Measurements from ENCODE around the gene USP33.
A peak's percentile ranks its signal among the peaks of the same experiment; 100 is the strongest.
"Not testable (repeated sequence)": the region's sequence is repeated elsewhere in the genome, so short reads cannot be mapped to it uniquely, and the experiment has no call there.

The USP33 gene

GRCh38 chr1:77732090-77732489, 27.6 kb downstream of the USP33 start:
- no peak for DNase-seq

- DNase-seq: no peak
These were observed 33.9 kb downstream of the USP33 start for GRCh38 chr1:77725706-77726105.

GRCh38 chr1:77718181-77718580, 41.5 kb downstream of the USP33 start:
- DNase-seq: no peak

- DNase-seq: no peak
These were observed 43.6 kb downstream of the USP33 start for GRCh38 chr1:77716065-77716464.

DNA sequence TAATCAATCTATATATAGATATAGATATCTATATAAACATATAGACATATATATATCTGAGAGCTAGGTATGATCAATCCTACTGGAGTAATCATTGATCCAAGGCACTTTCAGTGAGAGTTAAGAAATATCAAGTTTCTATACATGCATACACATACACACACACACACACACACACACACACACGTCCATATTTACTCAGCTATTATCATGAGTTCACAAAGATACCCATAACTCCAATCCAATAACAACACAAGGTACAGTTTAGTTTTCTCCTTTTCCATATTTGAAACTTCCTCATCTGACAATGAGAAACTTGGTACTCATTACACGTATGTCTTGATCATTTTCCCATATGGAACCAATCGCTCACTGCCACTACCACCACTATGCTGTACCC, 49.9 kb downstream of the USP33 start:
- DNase-seq: no peak

DNA sequence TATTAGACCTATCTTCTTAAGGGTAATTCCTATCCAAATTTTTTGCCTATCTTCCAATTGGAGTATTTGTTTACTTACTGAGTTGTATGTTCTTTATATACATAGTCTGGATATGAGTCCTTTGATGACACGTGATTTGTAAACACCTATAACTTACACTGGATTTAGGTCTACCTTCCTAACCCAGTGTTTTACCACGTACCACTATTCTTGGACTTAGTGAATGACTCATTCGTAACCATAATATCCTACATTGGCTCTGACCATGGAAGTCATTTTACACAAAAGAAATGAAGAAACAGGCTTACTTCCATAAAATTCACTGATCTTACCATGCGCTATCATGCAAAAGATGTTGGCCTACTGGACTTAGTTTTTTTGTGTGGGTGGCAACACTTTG, 53.3 kb downstream of the USP33 start:
- DNase-seq: no peak

GRCh38 chr1:77704736-77705135, 54.9 kb downstream of the USP33 start:
- DNase-seq: no peak

- not testable (repeated sequence) for DNase-seq
These were observed 60.0 kb downstream of the USP33 start for GRCh38 chr1:77699673-77700072.

DNA sequence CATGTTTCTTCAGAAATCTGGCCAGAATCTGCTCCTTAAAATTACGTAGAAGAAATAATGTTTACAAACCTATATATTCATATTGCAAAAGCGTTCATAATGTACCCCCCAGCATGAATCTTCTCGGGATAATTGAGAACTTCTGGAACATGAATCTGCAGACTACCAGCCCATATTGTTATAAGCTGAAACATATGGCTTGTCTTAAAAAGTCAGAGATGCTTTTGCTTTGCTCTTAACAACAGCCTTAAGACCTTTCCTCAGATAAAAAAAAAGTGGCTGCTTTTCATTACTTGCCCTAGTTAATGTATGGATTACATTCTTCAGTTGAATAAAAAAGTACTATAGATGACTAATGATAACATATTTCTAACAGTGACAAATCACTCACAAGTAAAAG, 62.2 kb downstream of the USP33 start:
- no peak for DNase-seq

- DNase-seq: no peak
These were observed 70.7 kb downstream of the USP33 start for GRCh38 chr1:77688939-77689338.

- no peak for DNase-seq
These were observed 72.1 kb downstream of the USP33 start for GRCh38 chr1:77687519-77687906.

- DNase-seq: no peak
These were observed 72.7 kb downstream of the USP33 start for GRCh38 chr1:77686796-77687518.

- DNase-seq: peak; percentile 57
These were observed 76.2 kb downstream of the USP33 start for GRCh38 chr1:77683160-77684148.

DNA sequence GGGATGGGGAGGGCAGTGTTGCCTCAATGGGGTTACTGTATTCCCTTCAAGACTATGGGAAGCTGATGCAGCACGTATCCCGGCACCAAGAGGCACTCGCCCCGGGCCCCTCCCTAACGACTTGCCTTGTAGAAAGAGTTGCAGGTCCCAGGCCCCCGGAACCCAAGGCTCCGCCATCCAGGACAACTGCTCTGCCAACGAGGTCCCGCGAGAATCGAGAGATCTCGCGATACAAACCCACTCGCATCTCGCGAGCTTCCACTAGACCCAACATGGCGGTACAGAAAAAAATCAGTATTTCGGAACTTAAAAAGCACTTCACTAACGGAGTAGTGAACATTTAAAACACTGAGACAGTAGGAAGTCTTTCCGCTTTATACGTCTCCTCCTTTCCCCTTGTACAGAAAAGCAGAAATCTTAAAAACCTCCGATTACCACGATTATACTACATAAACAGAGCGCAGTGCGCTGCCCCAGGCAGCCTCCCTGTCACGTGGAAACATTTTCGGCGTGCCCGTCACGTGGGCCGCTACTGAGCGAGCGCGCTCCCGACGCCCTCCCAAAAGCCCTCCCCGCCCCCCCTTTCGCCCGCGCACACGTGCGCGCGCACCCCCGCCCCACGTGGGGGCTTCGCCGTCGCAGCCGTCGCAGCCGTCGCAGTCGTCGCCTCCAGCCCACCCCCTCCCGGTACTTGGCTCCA, 77.0 kb downstream of the USP33 start, which contains the start of gene ZZZ3:
TSS of gene ZZZ3 (minus strand) at position 199 of the 700 bp plus-strand sequence. CDS start 49,304 bp downstream, outside the sequence.
- DNase-seq: peak; percentile 90

- DNase-seq: no peak
These were observed 79.5 kb downstream of the USP33 start for GRCh38 chr1:77680173-77680572.

- DNase-seq: no peak
These were observed 80.7 kb downstream of the USP33 start for GRCh38 chr1:77678660-77679610.

DNA sequence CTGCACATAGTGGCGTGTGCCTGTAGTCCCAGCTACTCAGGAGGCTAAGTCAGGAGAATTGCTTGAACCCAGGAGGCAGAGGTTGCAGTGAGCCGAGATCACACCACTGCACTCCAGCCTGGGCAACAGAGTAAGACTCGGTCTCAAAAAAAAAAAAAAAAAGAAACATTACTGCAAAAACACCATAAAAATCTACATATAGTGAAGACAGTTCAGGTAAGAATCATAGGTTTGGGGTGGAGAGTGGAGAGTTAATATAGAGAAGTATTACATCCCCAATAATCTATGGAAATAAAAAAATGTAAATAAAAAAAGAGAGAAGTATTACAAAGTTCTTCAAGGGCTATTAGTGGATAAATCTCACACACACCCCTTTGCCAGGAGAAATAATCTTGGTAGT, 84.8 kb downstream of the USP33 start:
- not testable (repeated sequence) for DNase-seq

DNA sequence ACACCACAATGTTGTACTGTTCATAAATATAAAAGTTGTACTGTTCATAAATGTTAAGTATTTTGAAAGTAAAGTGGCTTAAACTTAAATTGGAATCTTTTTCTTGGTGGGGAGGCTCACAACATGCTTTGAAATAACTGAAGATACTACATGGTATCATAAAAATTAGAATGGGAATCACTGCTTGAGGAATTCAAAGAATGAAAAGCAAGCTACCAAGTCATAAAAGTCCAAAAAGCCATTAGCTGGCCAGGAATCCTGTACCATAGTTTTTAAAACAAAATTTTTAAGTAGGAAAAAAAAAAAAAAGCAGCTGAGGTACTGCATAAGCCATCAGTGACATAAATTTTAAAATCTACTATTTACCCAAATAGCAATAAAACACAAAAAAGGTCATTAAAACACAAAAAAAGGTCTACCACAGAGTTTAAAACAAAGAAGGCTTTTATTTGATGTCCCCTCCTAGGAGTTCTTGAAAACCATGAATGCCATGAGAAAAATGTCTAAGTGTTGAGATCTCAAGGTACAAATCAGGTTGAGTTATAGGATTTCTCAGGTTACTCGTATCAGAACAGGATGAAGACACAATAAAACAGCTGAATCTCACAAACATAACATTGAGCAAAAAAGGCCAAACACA, 85.8 kb downstream of the USP33 start:
- no peak for DNase-seq

- no peak for DNase-seq
These were observed 86.6 kb downstream of the USP33 start for GRCh38 chr1:77673030-77673429.

DNA sequence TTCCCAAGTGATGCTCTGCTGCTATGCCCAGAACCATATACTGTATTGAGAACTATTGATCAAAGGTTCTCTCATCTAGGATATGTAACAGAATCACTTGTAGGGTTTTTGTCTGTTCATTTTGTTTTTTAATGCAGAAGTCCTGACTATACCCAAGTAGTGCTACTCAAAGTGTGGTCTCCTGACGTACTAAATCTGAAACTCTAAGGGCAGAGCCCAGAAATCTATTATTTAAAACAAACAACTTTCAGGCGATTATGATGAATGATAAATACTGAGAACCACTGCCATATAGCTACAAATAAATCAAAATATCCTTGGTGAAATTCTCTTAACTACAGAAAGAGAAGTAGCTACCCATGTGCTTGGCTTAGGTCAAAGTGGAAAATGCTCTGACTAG, 87.3 kb downstream of the USP33 start:
- no peak for DNase-seq

DNA sequence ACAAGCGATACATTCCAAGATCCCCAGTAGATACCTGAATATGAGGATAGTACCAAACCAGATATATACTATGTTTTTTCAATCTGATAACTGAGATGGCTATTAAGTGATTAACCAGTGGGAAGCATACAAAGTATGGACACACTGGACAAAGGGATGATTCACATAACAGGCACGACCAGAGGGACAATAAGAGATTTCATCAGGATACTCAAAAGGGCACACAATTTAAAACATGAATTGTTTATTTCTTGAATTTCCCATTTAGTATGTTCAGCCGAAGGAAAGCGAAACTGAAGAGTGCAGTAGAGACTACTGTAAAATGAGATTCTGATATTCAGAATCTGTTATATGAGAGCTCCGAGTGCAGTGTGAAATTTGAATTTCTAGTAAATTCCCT, 87.8 kb downstream of the USP33 start:
- no peak for DNase-seq

DNA sequence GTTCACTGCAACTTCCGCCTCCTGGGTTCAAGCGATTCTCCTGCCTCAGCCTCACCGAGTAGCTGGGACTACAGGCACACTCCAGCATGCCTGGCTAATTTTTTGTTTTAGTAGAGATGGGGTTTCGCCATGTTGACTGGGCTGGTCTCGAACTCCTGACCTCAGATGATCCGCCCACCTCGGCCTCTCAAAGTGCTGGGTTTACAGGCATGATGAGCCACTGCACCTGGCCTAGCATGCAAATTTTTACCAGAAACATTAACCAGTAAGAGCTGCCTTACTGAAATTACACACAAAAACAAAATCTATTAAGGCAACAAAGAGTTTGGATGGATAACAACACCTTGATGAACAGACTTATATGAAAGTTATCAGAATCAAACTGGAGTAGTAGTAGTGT, 89.3 kb downstream of the USP33 start:
- no peak for DNase-seq

Data from NCI-H1436 treated with DMSO at 0.1 percent for 48 hours (cell line).